ENCODE data around the gene NDUFS6.

GRCh38 chr5:1814183-1815020 lies 13.2 kb downstream of the NDUFS6 start:
- TF ChIP-seq POLR2A (IDR thresholded peaks at IDR 0.05) (no peak), CTCF (IDR thresholded peaks at IDR 0.05) (no peak)

All from body of pancreas (tissue), 4 donors.